Measurements from ENCODE around the gene IQGAP3.
"Not testable (repeated sequence)": the region's sequence is repeated elsewhere in the genome, so short reads cannot be mapped to it uniquely, and the experiment has no call there.

The IQGAP3 gene

GRCh38 chr1:156560585-156561163, 11.7 kb downstream of the IQGAP3 start:
- Mint-ChIP-seq H3K36me3 (ENCODE audit: low read depth) (peaks cover 6% of the 10 kb centered on the region), H3K4me3 (no peak overlapping the region), H3K27ac (no peak overlapping the region), H3K27me3 (ENCODE audit: low read depth) (no peaks in the 10 kb centered on the region), H3K4me1 (ENCODE audit: low read depth) (no peaks in the 10 kb centered on the region), H3K9me3 (no peaks in the 10 kb centered on the region)

- Mint-ChIP-seq H3K4me1 (ENCODE audit: low read depth) (no peaks in the 10 kb centered on the region), H3K27me3 (ENCODE audit: low read depth) (no peaks in the 10 kb centered on the region), H3K27ac (no peak overlapping the region), H3K4me3 (no peak overlapping the region), H3K36me3 (ENCODE audit: low read depth) (peaks cover 6% of the 10 kb centered on the region), H3K9me3 (no peaks in the 10 kb centered on the region)
Measured at GRCh38 chr1:156559797-156560385, 12.5 kb downstream of the IQGAP3 start.

- peaks cover 6% of the 10 kb centered on the region for H3K36me3 Mint-ChIP-seq (ENCODE audit: low read depth)
- no peaks in the 10 kb centered on the region for H3K4me1 Mint-ChIP-seq (ENCODE audit: low read depth)
- no peaks in the 10 kb centered on the region for H3K27me3 Mint-ChIP-seq (ENCODE audit: low read depth)
- no peak overlapping the region for H3K4me3 Mint-ChIP-seq
- no peaks in the 10 kb centered on the region for H3K9me3 Mint-ChIP-seq
- no peak overlapping the region for H3K27ac Mint-ChIP-seq
Measured at GRCh38 chr1:156559086-156559796, 13.1 kb downstream of the IQGAP3 start.

GRCh38 chr1:156556354-156556753, 16.0 kb downstream of the IQGAP3 start:
- Mint-ChIP-seq H3K27ac (no peak overlapping the region), H3K4me1 (ENCODE audit: low read depth) (peaks cover 4% of the 10 kb centered on the region), H3K4me3 (no peak overlapping the region)

GRCh38 chr1:156555715-156556114, 16.6 kb downstream of the IQGAP3 start:
- Mint-ChIP-seq H3K4me1 (ENCODE audit: low read depth) (peaks cover 4% of the 10 kb centered on the region), H3K9me3 (no peaks in the 10 kb centered on the region), H3K36me3 (ENCODE audit: low read depth) (peaks cover 6% of the 10 kb centered on the region), H3K27me3 (ENCODE audit: low read depth) (no peaks in the 10 kb centered on the region), H3K4me3 (no peak overlapping the region), H3K27ac (no peak overlapping the region)

More at GRCh38 chr1:156556354-156556753, 16.0 kb downstream of the IQGAP3 start:
- Mint-ChIP-seq H3K9me3 (no peaks in the 10 kb centered on the region), H3K27me3 (ENCODE audit: low read depth) (no peaks in the 10 kb centered on the region), H3K36me3 (ENCODE audit: low read depth) (peaks cover 5% of the 10 kb centered on the region)

- Mint-ChIP-seq H3K9me3 (no peaks in the 10 kb centered on the region), H3K27me3 (ENCODE audit: low read depth) (no peaks in the 10 kb centered on the region), H3K27ac (no peak overlapping the region), H3K4me3 (no peak overlapping the region), H3K36me3 (ENCODE audit: low read depth) (peaks cover 7% of the 10 kb centered on the region), H3K4me1 (ENCODE audit: low read depth) (peaks cover 4% of the 10 kb centered on the region)
Measured at GRCh38 chr1:156554971-156555370, 17.4 kb downstream of the IQGAP3 start.

GRCh38 chr1:156553860-156554485, 18.4 kb downstream of the IQGAP3 start:
- H3K9me3 Mint-ChIP-seq: no peaks in the 10 kb centered on the region
- no peak overlapping the region for H3K4me3 Mint-ChIP-seq
- H3K27ac Mint-ChIP-seq: no peak overlapping the region
- H3K36me3 Mint-ChIP-seq (ENCODE audit: low read depth): peaks cover 7% of the 10 kb centered on the region
- no peaks in the 10 kb centered on the region for H3K27me3 Mint-ChIP-seq (ENCODE audit: low read depth)
- peaks cover 4% of the 10 kb centered on the region for H3K4me1 Mint-ChIP-seq (ENCODE audit: low read depth)

GRCh38 chr1:156552937-156553336, 19.4 kb downstream of the IQGAP3 start:
- not testable (repeated sequence) for H3K4me1 Mint-ChIP-seq (ENCODE audit: low read depth); H3K27me3 Mint-ChIP-seq (ENCODE audit: low read depth); H3K27ac Mint-ChIP-seq; H3K9me3 Mint-ChIP-seq; H3K36me3 Mint-ChIP-seq (ENCODE audit: low read depth); H3K4me3 Mint-ChIP-seq

- Mint-ChIP-seq H3K27ac (no peak overlapping the region), H3K9me3 (no peaks in the 10 kb centered on the region), H3K36me3 (ENCODE audit: low read depth) (peaks cover 9% of the 10 kb centered on the region), H3K4me3 (no peak overlapping the region), H3K27me3 (ENCODE audit: low read depth) (no peaks in the 10 kb centered on the region), H3K4me1 (ENCODE audit: low read depth) (peaks cover 4% of the 10 kb centered on the region)
Measured at GRCh38 chr1:156552518-156552917, 19.8 kb downstream of the IQGAP3 start.

- Mint-ChIP-seq H3K4me1 (ENCODE audit: low read depth) (peaks cover 4% of the 10 kb centered on the region), H3K36me3 (ENCODE audit: low read depth) (peaks cover 10% of the 10 kb centered on the region), H3K9me3 (no peaks in the 10 kb centered on the region), H3K27ac (no peak overlapping the region), H3K27me3 (ENCODE audit: low read depth) (no peaks in the 10 kb centered on the region), H3K4me3 (no peak overlapping the region)
Measured at GRCh38 chr1:156551869-156552268, 20.5 kb downstream of the IQGAP3 start.

- Mint-ChIP-seq H3K27me3 (ENCODE audit: low read depth) (no peaks in the 10 kb centered on the region), H3K4me3 (no peak overlapping the region), H3K27ac (no peak overlapping the region), H3K36me3 (ENCODE audit: low read depth) (peaks cover 10% of the 10 kb centered on the region), H3K4me1 (ENCODE audit: low read depth) (peaks cover 4% of the 10 kb centered on the region), H3K9me3 (no peaks in the 10 kb centered on the region)
Measured at GRCh38 chr1:156551066-156551643, 21.2 kb downstream of the IQGAP3 start.

- no peaks in the 10 kb centered on the region for H3K9me3 Mint-ChIP-seq
- peaks cover 10% of the 10 kb centered on the region for H3K36me3 Mint-ChIP-seq (ENCODE audit: low read depth)
- H3K4me3 Mint-ChIP-seq: no peak overlapping the region
- H3K4me1 Mint-ChIP-seq (ENCODE audit: low read depth): peaks cover 4% of the 10 kb centered on the region
- H3K27ac Mint-ChIP-seq: no peak overlapping the region
- H3K27me3 Mint-ChIP-seq (ENCODE audit: low read depth): no peaks in the 10 kb centered on the region
Measured at GRCh38 chr1:156550346-156550745, 22.0 kb downstream of the IQGAP3 start.

GRCh38 chr1:156549831-156550230, 22.5 kb downstream of the IQGAP3 start:
- peaks cover 4% of the 10 kb centered on the region for H3K4me1 Mint-ChIP-seq (ENCODE audit: low read depth)
- H3K36me3 Mint-ChIP-seq (ENCODE audit: low read depth): peaks cover 10% of the 10 kb centered on the region
- H3K27me3 Mint-ChIP-seq (ENCODE audit: low read depth): no peaks in the 10 kb centered on the region
- H3K4me3 Mint-ChIP-seq: no peak overlapping the region
- H3K9me3 Mint-ChIP-seq: no peaks in the 10 kb centered on the region
- H3K27ac Mint-ChIP-seq: no peak overlapping the region

GRCh38 chr1:156549390-156549789, 23.0 kb downstream of the IQGAP3 start:
- no peak overlapping the region for H3K4me3 Mint-ChIP-seq
- peaks cover 4% of the 10 kb centered on the region for H3K4me1 Mint-ChIP-seq (ENCODE audit: low read depth)
- H3K36me3 Mint-ChIP-seq (ENCODE audit: low read depth): peaks cover 10% of the 10 kb centered on the region
- no peak overlapping the region for H3K27ac Mint-ChIP-seq
- no peaks in the 10 kb centered on the region for H3K27me3 Mint-ChIP-seq (ENCODE audit: low read depth)
- H3K9me3 Mint-ChIP-seq: no peaks in the 10 kb centered on the region
